ENCODE data around the gene B4GALT1.
A peak's percentile ranks its signal among the peaks of the same experiment; 100 is the strongest.

Gene B4GALT1

DNA sequence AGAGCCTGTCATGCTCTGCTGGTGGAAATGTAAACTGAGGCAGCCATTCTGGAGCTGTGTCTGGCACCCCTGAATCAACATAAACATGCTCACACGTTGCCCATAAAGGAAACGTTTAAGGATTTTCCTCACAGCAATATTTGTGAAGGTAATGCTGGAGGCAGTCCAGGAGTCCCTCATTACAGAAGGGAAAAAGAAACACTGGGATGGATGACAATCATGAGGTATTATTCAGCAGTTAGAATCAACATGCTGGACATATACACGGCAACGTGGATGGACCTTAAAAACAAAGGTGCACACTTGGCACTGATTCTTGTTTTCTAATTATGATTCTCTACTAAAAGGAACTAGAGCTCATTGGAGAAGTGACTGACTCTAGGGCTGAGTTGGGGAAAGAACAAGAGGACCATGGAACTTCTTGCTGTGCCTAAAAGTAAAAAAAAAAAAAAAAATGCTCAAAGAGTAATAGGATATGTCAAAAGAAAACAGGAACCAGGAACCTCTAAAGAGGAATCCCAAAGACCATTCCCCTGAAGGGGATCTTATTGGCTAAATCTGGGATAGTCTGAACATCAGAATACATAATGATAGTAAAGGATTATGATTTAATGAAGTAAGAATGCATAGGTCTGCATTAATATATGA lies 18.6 kb downstream of the B4GALT1 start:
- Histone ChIP-seq H3K27ac (peak overlapping the region in 2 of 21 experiments; percentile 11 to 31), H3K4me3 (no peak overlapping the region)

- Histone ChIP-seq H3K4me3 (no peak overlapping the region), H3K27ac (no peak overlapping the region)
Observed at GRCh38 chr9:33147416-33148169, 19.5 kb downstream of the B4GALT1 start.

- Histone ChIP-seq H3K27ac (peak overlapping the region in 1 of 21 experiments; percentile 11), H3K4me3 (no peak overlapping the region)
Observed at GRCh38 chr9:33146298-33146697, 20.8 kb downstream of the B4GALT1 start.

DNA sequence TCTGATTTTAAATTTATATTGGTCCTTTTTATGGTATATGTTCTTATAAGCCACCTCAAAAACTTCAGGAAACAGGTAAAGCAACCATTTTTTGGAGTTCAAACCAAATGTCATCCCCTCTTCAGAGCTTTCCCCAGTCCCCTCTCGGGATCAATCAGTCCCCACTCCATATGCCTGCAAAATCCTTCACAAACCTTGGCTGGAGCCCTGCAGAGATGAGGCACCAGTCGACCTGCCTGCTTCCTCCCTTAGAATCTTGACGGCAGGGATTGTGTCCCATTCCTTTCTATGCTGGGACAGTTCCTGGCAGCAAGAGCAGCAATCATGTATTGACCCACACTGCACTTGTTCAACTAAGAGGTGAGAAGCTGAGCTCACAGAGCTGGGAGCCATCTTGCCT lies 22.6 kb downstream of the B4GALT1 start:
- H3K4me3 ChIP-seq: no peak overlapping the region
- H3K27ac ChIP-seq: peak overlapping the region in 3 of 21 experiments; percentile 46 to 66 (median 65)

DNA sequence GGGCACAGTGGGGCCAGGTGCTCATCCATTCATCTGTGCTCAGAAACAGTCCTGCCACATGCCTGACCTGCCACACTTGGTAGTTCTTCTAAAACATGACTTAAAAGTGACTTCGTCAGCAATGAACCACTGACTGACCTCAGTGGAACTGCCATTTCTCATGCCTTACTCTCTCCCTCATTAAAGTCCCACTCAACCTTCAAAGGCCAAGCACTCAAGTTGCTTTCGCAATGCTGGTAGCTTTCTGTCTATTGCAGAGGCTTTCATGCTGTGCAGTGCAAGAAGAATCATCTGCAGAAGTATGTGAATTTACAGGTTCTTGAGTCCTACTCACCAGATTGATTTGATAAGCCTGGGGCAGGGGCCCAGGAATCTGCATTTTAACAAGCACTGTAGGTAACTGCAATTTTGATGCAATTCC lies 23.9 kb downstream of the B4GALT1 start:
- Histone ChIP-seq H3K4me3 (no peak overlapping the region), H3K27ac (peak overlapping the region in 5 of 21 experiments; percentile 9 to 72 (median 65))

- Histone ChIP-seq H3K4me3 (no peak overlapping the region), H3K27ac (peak overlapping the region in 6 of 21 experiments; percentile 9 to 72 (median 56))
Observed at GRCh38 chr9:33142535-33142934, 24.6 kb downstream of the B4GALT1 start.

DNA sequence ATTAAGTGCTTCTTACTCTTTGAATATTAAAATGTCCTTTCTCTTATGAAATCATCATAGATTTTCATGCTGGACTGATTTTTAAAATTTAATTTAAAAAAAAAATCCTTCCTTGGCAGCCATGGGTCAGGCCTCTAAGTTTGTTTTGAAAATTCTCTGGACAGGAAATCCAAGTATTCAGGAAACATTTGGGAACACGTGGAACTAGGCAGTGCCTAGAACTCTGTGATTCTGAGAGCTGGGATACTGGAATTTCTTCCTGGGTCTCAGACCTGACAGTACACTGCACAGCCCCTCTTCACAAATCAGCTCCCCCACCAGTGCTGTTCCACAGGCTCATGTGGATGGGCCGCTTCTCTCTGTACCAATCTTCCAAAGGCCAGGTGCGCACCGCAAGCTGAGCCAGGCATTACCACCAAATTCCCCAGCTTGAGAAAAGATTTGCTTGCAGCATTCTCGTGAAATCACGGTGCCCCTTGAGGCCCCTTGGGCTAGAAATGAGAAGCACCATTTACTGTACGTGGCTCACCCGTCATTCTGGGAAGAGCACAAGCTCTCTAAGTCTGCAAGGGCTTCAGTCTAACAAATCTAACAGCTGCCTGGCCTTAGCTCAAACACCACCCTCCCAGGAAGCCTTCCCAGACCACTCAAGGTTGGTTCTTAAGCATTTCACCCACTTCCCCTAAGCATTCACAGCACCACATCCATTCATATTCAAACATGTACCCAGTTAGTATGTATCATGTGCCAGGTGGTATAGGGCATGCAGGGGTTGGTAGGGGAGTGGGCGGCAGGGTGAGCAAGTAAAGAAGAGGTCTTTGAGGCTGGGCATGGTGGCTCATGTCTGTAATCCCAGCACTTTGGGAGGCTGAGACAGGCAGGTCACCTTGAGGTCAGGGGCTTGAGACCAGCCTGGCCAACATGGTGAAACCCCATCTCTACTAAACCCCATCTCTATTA lies 26.5 kb downstream of the B4GALT1 start:
- no peak overlapping the region for H3K4me3 ChIP-seq
- peak overlapping the region in 19 of 21 experiments; percentile 18 to 82 (median 65) for H3K27ac ChIP-seq

DNA sequence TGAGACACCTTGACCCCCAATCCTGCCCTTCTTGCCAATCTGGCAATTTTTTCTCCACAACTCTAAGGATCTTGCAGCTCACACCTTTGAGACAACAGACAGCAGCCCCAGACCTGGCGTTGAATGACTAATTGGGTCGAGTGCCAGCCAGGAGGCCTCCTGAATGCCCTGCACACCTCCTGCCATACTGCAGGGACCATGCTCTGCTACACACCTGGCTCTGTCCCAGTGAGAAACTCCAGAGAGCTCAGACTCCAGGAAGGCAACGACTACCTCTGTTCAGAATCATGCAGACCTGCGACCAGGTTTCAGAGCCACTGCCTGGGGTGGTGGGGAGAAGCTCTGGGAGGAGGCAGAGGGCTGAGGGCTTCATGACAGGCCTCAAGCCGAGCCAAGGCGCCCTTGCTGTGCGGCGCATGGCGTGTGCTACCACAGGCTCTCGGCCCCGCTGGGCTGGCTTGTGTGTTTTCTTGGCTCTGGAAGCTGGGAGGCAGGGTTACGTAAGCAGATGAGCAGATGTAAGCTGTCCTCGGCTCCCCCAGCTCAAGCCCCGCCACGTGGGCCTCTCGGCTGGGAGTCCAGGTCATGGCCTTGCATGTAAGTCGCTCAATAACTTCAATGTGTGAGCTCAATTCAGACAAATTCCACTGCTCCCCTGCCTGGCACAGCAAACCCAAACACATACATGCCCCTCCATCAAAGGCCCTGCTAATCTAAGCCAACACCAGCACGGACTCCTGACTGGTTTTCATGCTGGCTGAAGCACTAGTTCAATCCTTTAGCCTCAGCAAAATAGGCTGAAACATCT lies 27.5 kb downstream of the B4GALT1 start:
- Histone ChIP-seq H3K27ac (peak overlapping the region in 18 of 21 experiments; percentile 15 to 82 (median 66)), H3K4me3 (no peak overlapping the region)

GRCh38 chr9:33138768-33139167 lies 28.4 kb downstream of the B4GALT1 start:
- Histone ChIP-seq H3K4me3 (no peak overlapping the region), H3K27ac (peak overlapping the region in 10 of 21 experiments; percentile 57 to 82 (median 64))

DNA sequence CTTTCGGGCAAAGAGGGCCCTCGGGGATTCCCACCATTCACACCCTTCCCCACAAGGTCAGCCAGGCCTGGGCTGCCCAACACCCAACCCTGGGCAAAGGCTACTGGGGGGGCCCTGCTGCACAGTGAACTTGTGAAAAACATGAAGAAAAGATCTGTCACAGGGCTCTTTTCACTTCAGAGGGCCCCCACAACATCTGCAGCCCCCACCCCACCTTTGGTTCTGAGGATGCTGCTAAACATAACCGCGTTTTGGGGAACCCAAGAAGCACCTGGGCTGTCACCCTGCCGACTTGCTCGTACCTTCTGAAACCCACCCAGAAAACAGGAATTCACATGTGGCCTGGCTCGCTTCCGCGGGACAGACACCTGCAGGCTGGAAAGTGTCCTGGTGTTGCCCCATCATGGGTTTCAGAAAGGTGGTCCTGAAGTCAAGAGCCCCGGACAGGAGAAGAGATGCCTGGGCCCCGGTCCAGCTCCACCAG lies 29.3 kb downstream of the B4GALT1 start:
- H3K27ac ChIP-seq: peak overlapping the region in 9 of 21 experiments; percentile 2 to 72 (median 39)
- no peak overlapping the region for H3K4me3 ChIP-seq

DNA sequence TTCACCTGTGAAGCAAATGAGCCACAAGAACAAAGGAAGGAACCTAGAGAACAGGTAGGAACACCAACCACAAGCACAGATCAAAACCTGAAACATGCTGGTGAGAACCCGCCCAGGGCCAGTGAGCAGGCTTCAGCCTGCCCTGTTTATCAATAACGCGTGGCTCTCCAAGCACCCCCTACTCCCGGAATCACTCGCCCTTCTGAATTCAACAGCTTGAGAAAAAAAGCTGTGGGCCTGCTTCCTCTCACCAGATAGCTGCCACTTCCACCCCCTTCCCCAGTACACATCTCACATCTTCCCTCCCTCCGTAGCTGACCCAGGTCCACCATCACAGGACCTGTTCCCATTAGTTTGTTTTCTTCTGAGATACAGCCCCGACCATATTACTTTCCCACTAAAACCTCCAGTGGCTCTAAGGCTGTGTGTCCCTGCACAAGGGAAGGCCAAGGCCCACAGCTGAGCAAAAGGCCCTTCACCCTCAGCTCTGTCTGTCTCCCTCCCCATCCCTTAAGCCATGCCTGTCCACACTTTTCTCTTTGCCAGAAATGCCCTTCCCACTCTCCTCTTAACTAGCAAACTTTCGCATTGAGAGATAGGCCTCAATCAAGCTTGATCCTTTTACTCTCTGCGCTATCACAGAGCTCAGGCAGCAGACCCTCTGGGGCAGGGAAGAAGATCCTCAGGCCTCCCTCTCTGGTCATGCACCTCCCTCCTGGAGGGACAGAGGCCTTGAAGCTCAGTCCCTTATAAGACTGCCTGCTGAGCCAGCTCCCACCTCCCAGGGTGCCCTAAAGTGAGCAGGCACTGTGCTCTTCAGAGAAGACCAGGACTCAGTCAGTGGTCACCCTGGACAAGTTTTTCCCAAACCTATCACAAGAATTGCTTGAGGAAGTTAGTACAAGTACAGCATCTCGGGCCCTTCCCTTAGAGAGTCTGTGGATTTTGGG lies 30.1 kb downstream of the B4GALT1 start:
- Histone ChIP-seq H3K27ac (peak overlapping the region in 13 of 21 experiments; percentile 1 to 68 (median 39)), H3K4me3 (no peak overlapping the region)

DNA sequence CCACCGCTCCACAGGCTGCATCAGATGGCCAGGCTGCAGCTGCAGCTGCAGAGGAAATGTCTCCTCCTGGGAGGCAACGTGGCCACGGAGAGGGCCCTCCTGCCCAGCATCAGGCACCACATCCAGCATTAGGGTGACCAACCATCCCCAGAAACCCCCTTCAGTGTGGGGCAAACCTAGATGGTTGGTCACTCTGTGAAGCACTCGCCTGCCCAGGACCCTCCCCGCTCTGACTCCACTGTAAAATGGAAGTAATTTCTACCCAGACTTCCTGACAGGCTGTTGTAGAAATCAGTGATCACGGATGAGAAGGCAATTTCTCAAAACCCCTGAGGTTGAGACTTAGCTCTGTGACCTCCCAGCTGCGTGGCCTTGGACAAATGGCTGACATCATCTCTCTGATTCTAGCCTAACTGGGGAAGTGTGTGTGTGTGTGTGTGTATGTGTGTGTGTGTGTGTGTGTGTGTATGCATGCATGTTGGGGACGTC lies 31.6 kb downstream of the B4GALT1 start:
- no peak overlapping the region for H3K4me3 ChIP-seq
- peak overlapping the region in 9 of 21 experiments; percentile 21 to 68 (median 57) for H3K27ac ChIP-seq

GRCh38 chr9:33135031-33135461 lies 32.1 kb downstream of the B4GALT1 start:
- Histone ChIP-seq H3K27ac (peak overlapping the region in 8 of 21 experiments; percentile 21 to 68 (median 52)), H3K4me3 (no peak overlapping the region)

DNA sequence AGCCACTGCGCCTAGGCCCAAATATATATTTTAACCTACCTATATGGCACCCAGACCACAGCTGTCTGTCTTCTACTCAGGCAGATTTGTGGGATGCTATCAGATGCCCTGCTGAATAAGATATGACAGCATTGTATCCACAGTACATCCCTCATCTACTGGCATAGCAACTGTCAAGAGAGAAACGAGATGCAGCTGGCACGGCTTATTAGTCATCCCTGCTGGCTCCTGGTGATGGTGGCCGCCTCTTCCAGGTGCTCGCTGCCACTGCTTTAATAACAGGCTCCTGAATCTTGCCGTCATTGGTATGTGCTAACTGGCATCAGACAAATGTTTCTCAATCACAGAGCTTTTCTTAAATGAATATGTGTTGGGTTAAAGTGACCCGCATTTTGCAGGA lies 34.0 kb downstream of the B4GALT1 start:
- Histone ChIP-seq H3K27ac (peak overlapping the region in 10 of 21 experiments; percentile 12 to 74 (median 32)), H3K4me3 (no peak overlapping the region)

DNA sequence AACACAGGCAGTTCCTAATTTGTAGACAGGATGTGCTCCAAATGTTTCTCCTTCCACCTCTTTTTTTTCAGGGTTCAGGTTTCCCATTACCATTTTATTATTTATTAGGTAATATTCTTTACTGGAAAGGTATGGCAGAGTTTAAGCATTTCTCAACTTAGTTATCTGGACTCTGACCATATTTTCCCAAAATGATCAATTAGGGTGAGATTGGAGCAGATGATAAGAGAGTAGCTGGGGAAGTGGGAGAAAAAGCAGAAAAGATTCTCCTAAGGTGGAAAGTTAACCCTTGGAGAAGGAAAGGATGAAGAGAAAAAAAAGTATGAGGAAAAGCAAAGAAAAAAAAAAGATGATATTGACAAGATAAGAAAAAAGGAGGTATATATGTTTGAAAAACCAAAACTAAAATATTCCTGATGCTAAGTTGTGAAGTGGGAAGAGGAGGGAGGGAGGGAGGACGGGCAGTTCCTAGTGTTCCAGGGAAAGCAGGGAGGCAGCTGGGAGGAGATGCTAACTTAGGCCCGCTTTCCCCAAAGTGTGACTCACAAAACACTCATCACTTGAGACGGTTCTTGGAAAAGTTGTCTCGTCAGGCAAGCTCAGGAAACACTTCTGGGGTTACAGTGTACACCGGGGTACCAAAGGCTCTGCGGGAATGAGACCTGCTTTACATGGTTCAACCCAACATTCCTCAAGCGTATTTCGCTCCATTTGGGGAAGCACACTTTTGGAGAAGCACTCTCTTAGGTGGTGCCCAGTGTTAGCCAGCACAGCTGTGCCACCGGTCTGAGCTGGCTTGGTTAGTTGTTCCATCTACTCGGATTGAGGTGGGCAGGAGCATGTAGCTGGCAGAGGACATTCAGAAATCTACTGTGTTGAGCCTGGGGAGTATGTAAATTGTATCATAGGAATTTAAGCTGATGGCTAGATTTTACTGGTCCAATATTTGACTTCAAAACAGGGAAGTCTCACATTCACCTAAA lies 35.1 kb downstream of the B4GALT1 start:
- peak overlapping the region in 15 of 21 experiments; percentile 2 to 74 (median 39) for H3K27ac ChIP-seq
- no peak overlapping the region for H3K4me3 ChIP-seq

Measured in skin epidermis (tissue), 12 donors.